SU-DHL-6 (cell line): Measurements from ENCODE around the gene HPS3.
"Not testable (repeated sequence)": the region's sequence is repeated elsewhere in the genome, so short reads cannot be mapped to it uniquely, and the experiment has no call there.

Experiments
- H2AFZ ChIP-seq: fragments of 200-600 bp; sonication (generic); 2 replicates; pipeline ENCODE4 v1.6.1; 2014; ENCODE audit warnings: low read depth, mild to moderate bottlenecking, moderate library complexity, mixed read lengths, antibody characterized with exemption, low read length; ENCODE audit not compliant: severe bottlenecking
- H3F3A ChIP-seq: fragments of 200-600 bp; shearing (Covaris generic); 2 replicates; pipeline ENCODE4 v1.6.0; 2016; ENCODE audit warnings: antibody characterized with exemption, mild to moderate bottlenecking; ENCODE audit not compliant: insufficient read depth
- H3K27ac ChIP-seq: fragments of 200-600 bp; sonication (generic); 2 replicates; pipeline ENCODE4 v1.5.1; 2016; ENCODE audit warnings: low read depth, mild to moderate bottlenecking, low read length, moderate library complexity, mixed read lengths
- H3K27me3 ChIP-seq: fragments of 200-600 bp; sonication (generic), shearing (Covaris generic); 2 replicates; pipeline ENCODE4 v1.6.0; 2014; ENCODE audit warnings: mild to moderate bottlenecking, low read length
- H3K36me3 ChIP-seq: fragments of 200-600 bp; sonication (generic); 2 replicates; pipeline ENCODE4 v1.6.1; 2014; ENCODE audit warnings: mild to moderate bottlenecking, low read length, mixed read lengths
- H3K4me2 ChIP-seq: fragments of 300-600, 200-600 bp; shearing (Covaris generic), sonication (generic); 2 replicates; pipeline ENCODE4 v1.6.0; 2014; ENCODE audit warnings: low read length, low read depth, mild to moderate bottlenecking; ENCODE audit not compliant: poor library complexity, severe bottlenecking
- H3K4me3 ChIP-seq: fragments of 200-600 bp; sonication (generic); 2 replicates; pipeline ENCODE4 v1.5.1; 2014; ENCODE audit warnings: antibody characterized with exemption, low read length, mild to moderate bottlenecking, mixed read lengths; ENCODE audit not compliant: insufficient read depth, poor library complexity, severe bottlenecking
- H3K79me2 ChIP-seq: fragments of 200-600 bp; sonication (generic); 2 replicates; pipeline ENCODE4 v1.6.1; 2014; ENCODE audit warnings: mild to moderate bottlenecking, low read length, moderate library complexity; ENCODE audit not compliant: insufficient read depth
- H3K9ac ChIP-seq: fragments of 200-600 bp; sonication (generic); 2 replicates; pipeline ENCODE4 v1.7.0; 2014; ENCODE audit warnings: mild to moderate bottlenecking, low read length
- H3K9me2 ChIP-seq: fragments of 200-600 bp; sonication (generic); replicated peaks from 2 replicates; pipeline ENCODE4 v1.6.1; 2014; ENCODE audit warnings: low read length; ENCODE audit not compliant: insufficient read depth
- H3K9me3 ChIP-seq: fragments of 200-600 bp; sonication (generic); 2 replicates; pipeline ENCODE4 v1.6.1; 2014; ENCODE audit warnings: low read length, mixed read lengths; ENCODE audit not compliant: insufficient read depth
- H4K20me1 ChIP-seq: fragments of 200-600 bp; sonication (generic); 2 replicates; pipeline ENCODE4 v1.6.1; 2014; ENCODE audit warnings: low read depth, mild to moderate bottlenecking, antibody characterized with exemption, low read length, moderate library complexity, mixed read lengths
- EZH2phosphoT487 ChIP-seq: fragments of 200-600 bp; sonication (generic), shearing (Covaris generic); conservative IDR thresholded peaks from 2 replicates; pipeline ENCODE4 v1.6.1; 2018; ENCODE audit warnings: mild to moderate bottlenecking, antibody characterized with exemption, low read length, moderate library complexity, mixed read lengths
- TF ChIP-seq, protein P1 (sequence below): fragments of 200-600 bp; sonication (generic); IDR thresholded peaks from one replicate; pipeline ENCODE4 v1.5.1; 2017; ENCODE audit warnings: antibody characterized with exemption, mild to moderate bottlenecking, low read length, moderate library complexity; ENCODE audit not compliant: insufficient read depth, poor library complexity, severe bottlenecking

Gene HPS3

DNA sequence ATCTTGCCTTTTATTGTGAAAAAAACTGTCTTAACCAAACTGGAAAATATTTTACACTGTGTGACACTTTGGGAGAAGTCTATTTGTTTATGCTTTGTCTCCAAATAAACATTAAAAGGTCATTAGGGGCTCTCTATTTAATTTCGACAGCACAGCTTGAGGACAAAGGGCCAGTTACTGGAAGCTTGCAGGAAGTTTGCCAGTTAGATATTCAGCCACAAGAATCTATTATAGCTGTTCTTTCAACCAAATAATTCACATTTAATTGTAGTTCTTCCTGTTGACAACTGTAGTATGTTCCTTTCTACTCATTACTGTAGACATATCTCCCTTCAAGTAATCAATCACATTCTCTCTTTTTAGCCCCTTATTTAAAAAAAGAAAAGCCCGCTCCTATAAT, 86.1 kb downstream of the HPS3 start:
- Histone ChIP-seq H4K20me1 (no peaks in the 10 kb centered on the region), H3K9me3 (peaks cover 11% of the 10 kb centered on the region; the same call in 1 of the 2 replicates), H3K4me3 (no peak overlapping the region), H3K9ac (no peak overlapping the region), H3K27me3 (no peaks in the 10 kb centered on the region), H2AFZ (no peak overlapping the region), H3F3A (no peaks in the 10 kb centered on the region), H3K27ac (no peak overlapping the region), H3K36me3 (no peaks in the 10 kb centered on the region), H3K9me2 (no peaks in the 10 kb centered on the region), H3K4me2 (no peak overlapping the region), H3K79me2 (no peaks in the 10 kb centered on the region)
- no peak for TF ChIP-seq EZH2phosphoT487
- TF ChIP-seq, protein P1, sequence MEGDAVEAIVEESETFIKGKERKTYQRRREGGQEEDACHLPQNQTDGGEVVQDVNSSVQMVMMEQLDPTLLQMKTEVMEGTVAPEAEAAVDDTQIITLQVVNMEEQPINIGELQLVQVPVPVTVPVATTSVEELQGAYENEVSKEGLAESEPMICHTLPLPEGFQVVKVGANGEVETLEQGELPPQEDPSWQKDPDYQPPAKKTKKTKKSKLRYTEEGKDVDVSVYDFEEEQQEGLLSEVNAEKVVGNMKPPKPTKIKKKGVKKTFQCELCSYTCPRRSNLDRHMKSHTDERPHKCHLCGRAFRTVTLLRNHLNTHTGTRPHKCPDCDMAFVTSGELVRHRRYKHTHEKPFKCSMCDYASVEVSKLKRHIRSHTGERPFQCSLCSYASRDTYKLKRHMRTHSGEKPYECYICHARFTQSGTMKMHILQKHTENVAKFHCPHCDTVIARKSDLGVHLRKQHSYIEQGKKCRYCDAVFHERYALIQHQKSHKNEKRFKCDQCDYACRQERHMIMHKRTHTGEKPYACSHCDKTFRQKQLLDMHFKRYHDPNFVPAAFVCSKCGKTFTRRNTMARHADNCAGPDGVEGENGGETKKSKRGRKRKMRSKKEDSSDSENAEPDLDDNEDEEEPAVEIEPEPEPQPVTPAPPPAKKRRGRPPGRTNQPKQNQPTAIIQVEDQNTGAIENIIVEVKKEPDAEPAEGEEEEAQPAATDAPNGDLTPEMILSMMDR, result no peak

DNA sequence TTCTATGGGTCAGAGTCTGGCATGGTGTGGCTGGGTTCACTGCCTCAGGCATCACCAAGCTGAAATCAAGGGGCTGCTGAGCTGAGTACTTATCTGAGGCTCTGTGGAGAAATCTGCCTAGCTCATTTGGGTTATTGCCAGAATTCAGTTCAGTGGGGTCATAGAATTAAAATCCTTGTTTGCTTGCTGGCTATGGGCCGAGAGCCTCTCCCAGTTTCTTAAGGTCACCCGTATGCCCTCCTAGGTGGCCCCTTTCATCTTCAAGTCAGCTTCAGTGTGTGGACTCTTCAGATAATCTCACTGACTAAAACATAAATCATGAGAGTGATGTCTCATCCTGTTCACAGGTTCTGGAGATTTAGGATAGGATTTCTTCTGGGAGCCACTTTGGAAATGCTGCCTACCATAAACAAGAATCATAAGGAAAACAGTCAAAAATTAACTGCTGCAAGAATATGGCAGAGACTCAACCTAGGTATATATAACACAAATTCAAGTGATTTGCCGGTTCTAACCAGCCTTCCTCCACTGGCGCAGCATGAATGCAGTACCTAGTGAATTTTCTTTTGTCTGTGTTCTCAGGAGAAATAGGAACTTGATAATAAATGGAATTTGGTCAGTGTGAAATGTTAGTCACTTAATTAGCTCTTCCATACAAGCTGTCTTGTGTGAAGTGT, 86.9 kb downstream of the HPS3 start:
- H3K79me2 ChIP-seq, result no peaks in the 10 kb centered on the region
- no peak overlapping the region for H2AFZ ChIP-seq

DNA sequence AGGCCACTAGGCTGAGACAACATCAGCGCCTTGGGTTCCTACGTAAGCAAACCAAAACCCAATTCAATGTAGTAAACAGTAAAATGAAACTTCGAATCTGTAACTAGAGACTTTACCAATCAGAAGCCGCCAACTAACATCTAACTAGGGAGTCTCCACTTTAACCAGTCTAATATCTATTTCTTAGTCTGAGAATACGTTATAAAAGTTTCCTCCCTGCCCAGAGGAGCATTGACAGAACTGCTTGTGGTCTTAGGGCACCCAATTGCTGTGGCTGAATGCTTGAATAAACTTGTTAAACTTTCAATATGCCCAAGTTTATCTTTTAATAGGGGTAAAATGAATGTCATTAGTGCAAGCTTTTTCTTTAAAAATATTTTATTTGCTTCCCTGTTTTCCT, 87.9 kb downstream of the HPS3 start:
- no peaks in the 10 kb centered on the region for H3K27me3 ChIP-seq
- H3K79me2 ChIP-seq, result no peaks in the 10 kb centered on the region
- H3K4me2 ChIP-seq, result no peak overlapping the region
- no peak for TF ChIP-seq EZH2phosphoT487
- TF ChIP-seq, protein P1, result no peak
- H3K9ac ChIP-seq, result no peak overlapping the region
- no peaks in the 10 kb centered on the region for H3F3A ChIP-seq
- no peak overlapping the region for H2AFZ ChIP-seq
- H3K36me3 ChIP-seq, result no peaks in the 10 kb centered on the region
- H3K27ac ChIP-seq, result no peak overlapping the region
- no peaks in the 10 kb centered on the region for H4K20me1 ChIP-seq
- H3K4me3 ChIP-seq, result no peak overlapping the region
- H3K9me2 ChIP-seq, result no peaks in the 10 kb centered on the region
- peaks cover 11% of the 10 kb centered on the region; the same call in 1 of the 2 replicates for H3K9me3 ChIP-seq

More for the DNA sequence above, 86.9 kb downstream of the HPS3 start:
- Histone ChIP-seq H3K9me2 (no peaks in the 10 kb centered on the region), H4K20me1 (no peaks in the 10 kb centered on the region), H3K36me3 (no peaks in the 10 kb centered on the region), H3K27me3 (no peaks in the 10 kb centered on the region), H3K4me2 (no peak overlapping the region), H3K27ac (no peak overlapping the region), H3K9ac (no peak overlapping the region), H3K9me3 (peaks cover 11% of the 10 kb centered on the region; the same call in 1 of the 2 replicates), H3K4me3 (no peak overlapping the region), H3F3A (no peaks in the 10 kb centered on the region)
- TF ChIP-seq EZH2phosphoT487, result no peak
- TF ChIP-seq, protein P1, result no peak

DNA sequence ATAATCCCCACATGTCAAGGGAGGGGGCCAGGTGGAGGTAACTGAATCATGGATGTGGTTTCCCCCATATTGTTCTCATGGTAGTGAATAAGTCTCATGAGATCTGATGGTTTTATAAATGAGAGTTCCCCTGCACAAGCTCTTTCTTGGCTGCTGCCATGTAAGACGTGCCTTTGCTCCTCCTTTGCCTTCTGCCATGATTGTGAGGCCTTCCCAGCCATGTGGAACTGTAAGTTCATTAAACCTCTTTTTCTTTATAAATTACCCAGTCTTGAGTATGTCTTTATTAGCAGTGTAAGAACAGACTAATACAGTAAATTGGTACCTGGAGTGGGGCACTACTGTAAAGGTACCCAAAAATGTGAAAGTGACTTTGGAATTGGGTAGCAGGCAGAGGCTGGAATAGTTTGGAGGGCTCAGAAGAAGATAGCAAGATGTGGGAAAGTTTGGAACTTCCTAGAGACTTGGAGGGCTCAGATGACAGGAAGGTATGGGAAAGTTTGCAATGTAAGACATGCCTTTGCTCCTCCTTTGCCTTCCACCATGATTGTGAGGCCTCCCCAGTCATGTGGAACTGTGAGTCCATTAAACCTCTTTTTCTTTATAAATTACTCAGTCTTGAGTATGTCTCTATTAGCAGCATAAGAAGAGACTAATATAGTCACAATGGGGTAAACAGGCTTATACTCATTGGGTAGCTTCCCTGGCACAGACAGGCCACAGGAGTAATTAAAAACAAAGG, 90.1 kb downstream of the HPS3 start:
- H3K79me2 ChIP-seq, H3F3A ChIP-seq, H4K20me1 ChIP-seq: not testable (repeated sequence)

More for the DNA sequence above, 90.1 kb downstream of the HPS3 start:
- peaks cover 11% of the 10 kb centered on the region; the same call in 1 of the 2 replicates for H3K9me3 ChIP-seq
- not testable (repeated sequence) for H2AFZ ChIP-seq, H3K4me3 ChIP-seq, H3K9me2 ChIP-seq, H3K4me2 ChIP-seq, H3K36me3 ChIP-seq, H3K27ac ChIP-seq, H3K9ac ChIP-seq, H3K27me3 ChIP-seq
